PC-9 (cell line): Measurements from ENCODE around the gene FAM241B. TPM values are rescaled to one million over a fixed set of nuclear protein-coding genes. Genes with fewer than 3 reads are reported as not detected.

ENCODE experiments used
- BruUV-seq: library from RNA; stranded (reverse); fragments of 400-500 nt; replicated peaks from 2 replicates; lab custom pipeline; 2021; lab: Mats Ljungman, UMichigan
- CTCF ChIA-PET: fragments of 300-600 bp; sonication (Branson Sonifier 250); formaldehyde crosslinking; loops from one replicate; lab custom pipeline; 2022; ENCODE audit warnings: antibody characterized with exemption; lab: Charles Lee
- POLR2A ChIA-PET: fragments of 300-600 bp; sonication (Branson Sonifier 250); formaldehyde crosslinking; loops from one replicate; lab custom pipeline; 2022; ENCODE audit warnings: antibody characterized with exemption; ENCODE audit not compliant: unreplicated experiment; lab: Charles Lee
- DNase-seq, 2 experiments: peaks; one replicate each; pipeline versions ENCODE4 v3.0.0 to v3.0.0-alpha.2; 2015 to 2022; ENCODE audit warnings: mixed read lengths in 1 of 2
- H2AFZ ChIP-seq: fragments of 200-600 bp; sonication (generic); 2 replicates; pipeline ENCODE4 v1.8.1; 2017; ENCODE audit warnings: antibody characterized with exemption
- H3F3A ChIP-seq: fragments of 200-600 bp; sonication (generic); 2 replicates; pipeline ENCODE4 v1.8.1; 2017; ENCODE audit warnings: antibody characterized with exemption, mild to moderate bottlenecking, low read depth; ENCODE audit not compliant: insufficient read depth
- H3K27ac ChIP-seq: fragments of 200-600 bp; sonication (generic); 2 replicates; pipeline ENCODE4 v1.6.1; 2016; ENCODE audit warnings: mixed run types
- H3K27me3 ChIP-seq: fragments of 200-600 bp; sonication (generic); 2 replicates; pipeline ENCODE4 v1.6.1; 2016; ENCODE audit warnings: low read depth, mixed run types; ENCODE audit not compliant: insufficient read depth
- H3K36me3 ChIP-seq: fragments of 200-600 bp; sonication (generic); 2 replicates; pipeline ENCODE4 v1.6.1; 2016; ENCODE audit warnings: low read depth, mixed run types
- H3K4me1 ChIP-seq: fragments of 200-600 bp; sonication (generic); replicated peaks from 2 replicates; pipeline ENCODE4 v1.6.1; 2016; ENCODE audit warnings: mixed run types; ENCODE audit not compliant: insufficient read depth
- H3K4me2 ChIP-seq: fragments of 200-600 bp; sonication (generic); 2 replicates; pipeline ENCODE4 v1.6.1; 2017; ENCODE audit warnings: mixed run types
- H3K4me3 ChIP-seq: fragments of 200-600 bp; sonication (generic); 2 replicates; pipeline ENCODE4 v1.6.1; 2016; ENCODE audit warnings: mixed run types
- H3K79me2 ChIP-seq: fragments of 200-600 bp; sonication (generic); 2 replicates; pipeline ENCODE4 v1.6.1; 2017; ENCODE audit warnings: low read depth, mixed run types
- H3K9me2 ChIP-seq: fragments of 200-600 bp; sonication (generic); 2 replicates; pipeline ENCODE4 v1.8.1; 2017; ENCODE audit warnings: mild to moderate bottlenecking; ENCODE audit not compliant: insufficient read depth
- H3K9me3 ChIP-seq: fragments of 200-600 bp; sonication (generic); 2 replicates; pipeline ENCODE4 v1.8.1; 2016; ENCODE audit warnings: low read depth; ENCODE audit not compliant: insufficient read depth
- H4K20me1 ChIP-seq: fragments of 200-600 bp; sonication (generic); 2 replicates; pipeline ENCODE4 v1.8.1; 2017; ENCODE audit not compliant: insufficient read depth
- EZH2 ChIP-seq: fragments of 200-600 bp; sonication (generic); IDR thresholded peaks from 2 replicates; pipeline ENCODE4 v1.8.0; 2017; ENCODE audit warnings: antibody characterized with exemption, low read depth
- intact Hi-C: fragments of 100-400 bp; cut with micrococcal nuclease; formaldehyde crosslinking; loops from one replicate; pipeline ENCODE4 v1.10.0; 2022; ENCODE audit not compliant: unreplicated experiment
- total RNA-seq: library from RNA; stranded (reverse); gene quantifications from 2 replicates; pipeline ENCODE4 v1.2.3, GENCODE V29; 2021
- TF ChIP-seq, protein P1 (sequence below): fragments of 200-600 bp; sonication (generic); conservative IDR thresholded peaks from 2 replicates; pipeline ENCODE4 v1.6.1; 2017; ENCODE audit warnings: mixed run types, antibody characterized with exemption, mild to moderate bottlenecking, moderate library complexity

FAM241B gene
- total RNA-seq, 1 experiment from 2014 or later: 10.7 TPM

DNA sequence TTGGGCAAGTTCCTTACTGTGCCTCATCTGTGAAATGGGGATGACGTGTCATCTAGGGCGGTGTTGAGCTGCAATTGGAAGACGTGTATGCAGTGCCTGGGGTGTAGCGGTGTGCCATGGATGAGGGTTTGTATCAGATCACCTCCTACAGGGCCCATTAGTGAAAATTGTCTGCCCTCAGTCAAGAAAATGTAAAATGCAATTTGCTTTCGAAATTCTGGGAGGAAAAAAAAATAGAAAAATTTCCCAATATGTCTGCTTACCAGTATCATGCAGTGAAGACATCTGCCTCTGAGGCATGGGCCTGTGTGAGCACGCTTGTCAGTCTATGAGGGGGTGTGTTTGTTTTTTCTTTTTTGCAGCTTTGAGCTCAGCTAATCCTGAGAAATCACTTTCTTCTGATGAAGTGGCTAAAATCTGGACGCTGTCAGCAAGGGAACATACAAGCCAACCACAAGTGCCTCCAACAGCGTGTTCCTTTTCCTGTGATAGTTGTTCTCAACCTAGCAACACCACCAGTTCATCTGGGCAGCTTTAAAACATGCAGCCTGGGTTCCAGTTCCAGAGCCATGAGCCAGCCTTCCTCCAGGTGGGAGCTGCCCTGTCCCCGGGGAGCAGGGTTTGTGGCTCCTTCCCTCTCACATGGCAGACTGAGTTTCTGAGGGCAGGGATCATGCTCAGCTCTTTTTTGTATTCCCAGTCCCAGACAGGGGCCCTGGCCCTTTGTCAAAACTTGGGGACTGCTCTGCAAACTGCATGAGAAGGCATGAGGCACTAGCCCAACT is 10.3 kb downstream of the FAM241B start:
- H3K36me3 ChIP-seq: no peaks in the 10 kb centered on the region
- H3K79me2 ChIP-seq: no peaks in the 10 kb centered on the region
- H3K4me1 ChIP-seq: peaks cover 10% of the 10 kb centered on the region
- H3K4me2 ChIP-seq: no peak overlapping the region
- no peak overlapping the region for H3K4me3 ChIP-seq
- no peak overlapping the region for H2AFZ ChIP-seq
- ChIA-PET CTCF (interaction anchor here (1.1 kb wide), 1 partner anchor 232 kb away, joined by 7 read pairs; no protein-coding TSS in a partner anchor), POLR2A (no interaction called here)
- H3K27ac ChIP-seq: no peak overlapping the region
- TF ChIP-seq EZH2: no peak
- TF ChIP-seq, protein P1, sequence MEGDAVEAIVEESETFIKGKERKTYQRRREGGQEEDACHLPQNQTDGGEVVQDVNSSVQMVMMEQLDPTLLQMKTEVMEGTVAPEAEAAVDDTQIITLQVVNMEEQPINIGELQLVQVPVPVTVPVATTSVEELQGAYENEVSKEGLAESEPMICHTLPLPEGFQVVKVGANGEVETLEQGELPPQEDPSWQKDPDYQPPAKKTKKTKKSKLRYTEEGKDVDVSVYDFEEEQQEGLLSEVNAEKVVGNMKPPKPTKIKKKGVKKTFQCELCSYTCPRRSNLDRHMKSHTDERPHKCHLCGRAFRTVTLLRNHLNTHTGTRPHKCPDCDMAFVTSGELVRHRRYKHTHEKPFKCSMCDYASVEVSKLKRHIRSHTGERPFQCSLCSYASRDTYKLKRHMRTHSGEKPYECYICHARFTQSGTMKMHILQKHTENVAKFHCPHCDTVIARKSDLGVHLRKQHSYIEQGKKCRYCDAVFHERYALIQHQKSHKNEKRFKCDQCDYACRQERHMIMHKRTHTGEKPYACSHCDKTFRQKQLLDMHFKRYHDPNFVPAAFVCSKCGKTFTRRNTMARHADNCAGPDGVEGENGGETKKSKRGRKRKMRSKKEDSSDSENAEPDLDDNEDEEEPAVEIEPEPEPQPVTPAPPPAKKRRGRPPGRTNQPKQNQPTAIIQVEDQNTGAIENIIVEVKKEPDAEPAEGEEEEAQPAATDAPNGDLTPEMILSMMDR: no peak
- DNase-seq: no peak
- no peaks in the 10 kb centered on the region for H3K9me3 ChIP-seq
- intact Hi-C loops: no loop called here
- no TSS peak for BruUV-seq
- no peaks in the 10 kb centered on the region for H3F3A ChIP-seq
- H4K20me1 ChIP-seq: no peaks in the 10 kb centered on the region
- H3K9me2 ChIP-seq: no peaks in the 10 kb centered on the region
- H3K27me3 ChIP-seq: peaks cover 17% of the 10 kb centered on the region

DNA sequence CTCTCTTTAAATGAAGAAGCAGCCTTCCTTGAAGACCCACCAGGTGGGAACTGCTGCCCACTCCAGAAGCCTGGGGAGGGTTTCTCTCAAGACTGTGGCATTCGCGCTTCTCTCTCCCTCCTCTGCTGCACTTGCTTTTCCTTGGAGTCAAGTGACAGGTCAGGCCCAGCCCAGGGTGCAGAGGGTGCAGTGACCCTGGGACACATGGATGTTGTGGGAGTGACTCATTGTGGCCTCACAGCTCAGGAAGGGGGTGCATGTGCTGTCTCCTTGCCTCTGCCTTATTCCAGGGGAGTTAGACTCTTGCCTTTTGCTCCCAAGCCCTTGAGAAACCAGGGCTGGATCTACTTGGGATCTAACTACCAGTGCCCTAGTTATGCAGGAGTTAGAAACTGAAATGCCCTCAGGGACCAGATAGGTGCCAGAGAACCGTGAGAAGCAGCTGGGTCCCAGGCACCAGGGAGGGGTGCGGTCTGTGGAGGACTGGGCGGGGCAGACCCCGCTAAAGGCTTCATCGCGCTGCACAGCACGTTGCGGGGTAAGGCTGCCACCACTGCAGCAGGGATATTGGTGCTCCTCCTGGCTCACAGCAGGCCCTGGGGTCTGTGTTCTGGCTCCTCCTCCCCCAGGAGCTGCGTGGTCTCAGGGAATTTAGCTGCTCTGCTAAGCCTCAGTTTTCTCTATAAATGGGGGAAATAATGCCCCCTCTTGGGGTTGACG is 11.4 kb downstream of the FAM241B start:
- no peak overlapping the region for H3K4me3 ChIP-seq
- no peaks in the 10 kb centered on the region for H4K20me1 ChIP-seq
- CTCF ChIA-PET: interaction anchor here (0.5 to 1.2 kb wide), 5 partner anchors 45 to 439 kb away, joined by 3 to 7 read pairs (median 3); no protein-coding TSS in a partner anchor
- intact Hi-C loops: no loop called here
- H3K4me2 ChIP-seq: 0 out of 2 replicates have a peak overlapping the region, but pooled peaks have one; percentile 7
- BruUV-seq: no TSS peak
- no peaks in the 10 kb centered on the region for H3K79me2 ChIP-seq
- H2AFZ ChIP-seq: no peak overlapping the region
- H3K36me3 ChIP-seq: no peaks in the 10 kb centered on the region
- TF ChIP-seq, protein P1: no peak
- TF ChIP-seq EZH2: no peak
- POLR2A ChIA-PET: interaction anchor here (0.6 kb wide), 1 partner anchor 104 kb away, joined by 5 read pairs; no protein-coding TSS in a partner anchor
- no peaks in the 10 kb centered on the region for H3K9me2 ChIP-seq
- peaks cover 24% of the 10 kb centered on the region for H3K27me3 ChIP-seq
- H3K4me1 ChIP-seq: peaks cover 10% of the 10 kb centered on the region
- no peak overlapping the region for H3K27ac ChIP-seq
- peak; percentile 41 to 52 for DNase-seq
- H3F3A ChIP-seq: no peaks in the 10 kb centered on the region
- no peaks in the 10 kb centered on the region for H3K9me3 ChIP-seq

DNA sequence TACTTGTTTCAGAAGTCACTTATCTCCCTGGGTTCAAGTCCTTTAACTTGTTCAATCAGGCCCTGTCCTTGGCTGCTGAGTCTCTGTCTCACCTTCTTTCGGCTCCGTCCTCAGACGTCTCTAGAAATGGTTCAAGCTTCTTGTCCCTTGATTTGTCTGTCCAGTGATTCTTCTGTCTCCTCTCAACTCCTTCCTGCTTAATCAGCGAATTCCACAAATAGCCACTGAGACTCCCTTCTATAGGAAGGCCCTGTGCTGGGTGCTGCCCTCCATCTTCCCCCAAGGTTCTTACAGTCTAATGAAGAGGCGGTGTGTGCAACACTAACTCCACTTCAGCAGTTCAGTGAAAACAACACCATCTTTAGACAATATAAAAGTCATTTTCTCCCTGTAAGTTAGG is 12.7 kb downstream of the FAM241B start:
- CTCF ChIA-PET: no interaction called here
- H3K27ac ChIP-seq: no peak overlapping the region
- 0 out of 2 replicates have a peak, but pooled peaks cover 3% of the 10 kb centered on the region for H4K20me1 ChIP-seq
- no peaks in the 10 kb centered on the region for H3F3A ChIP-seq
- no peaks in the 10 kb centered on the region for H3K9me2 ChIP-seq
- no peak overlapping the region for H3K4me3 ChIP-seq
- H3K9me3 ChIP-seq: no peaks in the 10 kb centered on the region
- H3K79me2 ChIP-seq: no peaks in the 10 kb centered on the region
- H3K27me3 ChIP-seq: peaks cover 24% of the 10 kb centered on the region
- H3K4me2 ChIP-seq: no peak overlapping the region
- intact Hi-C loops: no loop called here
- TF ChIP-seq, protein P1: no peak
- no peak for TF ChIP-seq EZH2
- H3K4me1 ChIP-seq: peaks cover 10% of the 10 kb centered on the region
- H3K36me3 ChIP-seq: no peaks in the 10 kb centered on the region
- POLR2A ChIA-PET: no interaction called here
- no peak for DNase-seq
- H2AFZ ChIP-seq: no peak overlapping the region
- BruUV-seq: no TSS peak
